Renal cortical epithelial cell (primary cell): ENCODE results near the gene FGF14. TPM values are rescaled to one million over a fixed set of nuclear protein-coding genes. Genes with fewer than 3 reads are reported as not detected.

ENCODE experiments used
- DNase-seq: peaks from one replicate; pipeline ENCODE4 v3.0.0-alpha.2; 2011; ENCODE audit warnings: low read depth
- total RNA-seq: library from RNA; depleted of rRNA; stranded (reverse); fragments of >200 nt; gene quantifications from 2 replicates; pipeline ENCODE4 v1.2.3, GENCODE V29; 2014

The FGF14 gene
- total RNA-seq, 1 donor from 2014 or later, result 0.70 TPM

- DNase-seq, result no peak
These were observed 673.8 kb downstream of the FGF14 start for GRCh38 chr13:101728021-101728420.

- DNase-seq, result peak; percentile 83
These were observed 674.7 kb downstream of the FGF14 start for GRCh38 chr13:101727118-101727517.

GRCh38 chr13:101726681-101727080 is 675.2 kb downstream of the FGF14 start:
- no peak for DNase-seq

DNA sequence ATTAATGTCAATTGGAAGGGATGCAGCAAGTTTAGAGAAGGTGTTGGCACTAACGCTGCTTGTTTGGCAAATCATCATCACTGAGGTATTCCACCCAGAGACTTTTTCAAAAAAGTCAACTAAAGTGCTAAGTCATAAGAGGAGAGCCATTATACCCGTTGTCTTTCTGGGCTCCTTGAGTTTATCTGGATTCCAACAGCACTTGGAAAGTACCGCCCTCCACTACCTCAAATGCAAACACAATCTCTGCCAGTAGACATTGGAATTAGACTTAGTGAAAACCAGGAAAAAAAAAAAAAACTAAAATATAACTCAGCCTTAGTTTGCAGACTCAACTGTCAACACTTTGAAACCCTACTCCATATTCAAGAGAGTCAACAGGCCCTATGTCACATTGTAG is 683.4 kb downstream of the FGF14 start:
- DNase-seq, result no peak

- no peak for DNase-seq
These were observed 684.5 kb downstream of the FGF14 start for GRCh38 chr13:101717353-101717752.

- no peak for DNase-seq
These were observed 687.7 kb downstream of the FGF14 start for GRCh38 chr13:101714195-101714594.

- no peak for DNase-seq
These were observed 689.9 kb downstream of the FGF14 start for GRCh38 chr13:101712026-101712348.

DNA sequence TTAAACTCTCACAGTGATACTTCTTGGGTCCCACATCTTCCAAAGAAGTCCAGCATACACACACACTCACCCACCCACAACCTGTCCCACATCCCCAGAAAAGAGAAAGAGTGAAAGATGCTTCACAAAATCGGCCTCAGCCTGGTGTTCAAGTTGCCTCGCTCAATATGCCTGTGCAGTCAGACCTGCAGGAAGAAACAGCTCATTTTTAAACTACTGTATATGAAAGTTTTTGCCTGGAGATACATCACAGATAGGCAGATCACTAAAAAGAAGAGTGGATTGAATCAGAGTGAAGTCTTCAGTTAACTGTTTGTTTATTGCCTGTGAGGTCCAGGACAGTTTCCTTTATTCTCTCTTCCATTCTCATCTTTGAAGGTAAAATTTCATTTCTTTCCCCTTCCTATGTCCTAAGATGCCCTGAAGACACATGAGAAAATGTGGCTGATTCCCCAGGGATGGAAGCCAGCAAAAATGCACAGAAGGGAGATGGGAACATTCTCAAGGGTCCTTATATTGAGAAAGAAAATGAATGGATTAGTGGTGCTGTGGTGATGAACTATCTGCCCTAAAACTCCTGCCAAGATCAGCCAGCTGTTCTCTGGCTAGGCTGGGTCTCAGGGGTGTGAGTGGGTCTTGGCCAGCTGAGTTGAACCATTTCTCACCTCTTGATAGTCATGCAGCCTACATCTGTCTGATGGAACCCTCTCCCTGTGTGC is 690.4 kb downstream of the FGF14 start:
- DNase-seq, result no peak

DNA sequence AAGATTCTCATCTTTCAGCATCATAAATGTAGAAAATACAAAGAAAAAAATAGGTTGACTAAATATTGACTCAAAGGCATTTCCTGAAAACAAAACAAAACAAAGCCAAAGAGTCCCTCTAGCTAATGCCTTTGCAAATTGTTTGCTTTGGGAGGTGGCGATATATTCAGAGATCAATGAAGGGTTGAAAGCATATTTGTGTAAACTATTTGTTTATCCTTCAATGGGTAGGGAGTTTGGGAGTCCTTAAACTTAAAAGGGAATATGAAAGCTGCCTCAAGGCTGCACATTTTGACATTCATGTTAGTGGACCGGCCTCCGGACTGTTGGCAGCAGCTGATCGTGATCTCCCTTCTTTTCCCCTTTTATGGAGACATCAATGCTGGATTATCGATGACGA is 691.9 kb downstream of the FGF14 start:
- DNase-seq, result no peak

DNA sequence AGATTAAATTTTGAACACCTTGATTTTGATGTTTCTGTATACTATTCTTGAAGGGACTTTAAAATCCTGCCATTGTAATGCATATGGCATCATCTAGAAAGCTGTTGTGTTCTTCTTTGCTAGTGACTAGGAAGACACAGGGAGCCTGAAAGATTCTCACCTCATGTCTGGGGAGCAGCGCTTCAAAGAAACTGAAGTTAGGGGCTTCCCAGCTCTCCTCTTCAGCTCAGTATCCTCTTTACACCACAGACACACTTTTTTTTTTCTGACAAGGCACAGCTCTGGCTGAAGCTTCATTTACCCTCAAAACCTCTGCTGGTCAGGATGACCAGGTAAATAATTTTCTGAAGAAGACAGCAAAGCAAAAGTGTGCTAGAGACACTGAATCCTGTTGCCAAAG is 693.7 kb downstream of the FGF14 start:
- DNase-seq, result no peak

DNA sequence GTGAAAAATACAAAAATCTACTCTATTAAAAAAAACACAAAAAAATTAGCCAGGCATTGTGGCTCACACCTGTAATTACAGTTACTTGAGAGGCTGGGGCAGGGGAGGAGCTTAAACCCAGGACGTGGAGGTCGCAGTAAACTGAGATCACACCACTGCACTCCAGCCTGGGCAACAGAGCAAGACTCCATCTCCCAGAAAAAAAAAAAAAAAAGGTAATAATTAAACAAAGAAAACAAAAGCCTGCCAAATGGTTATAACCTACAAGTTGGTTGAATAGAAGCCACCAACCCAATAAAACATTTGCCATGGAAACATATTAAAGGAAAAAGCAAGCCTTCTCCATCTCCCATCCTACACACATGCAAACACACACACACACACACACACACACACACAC is 694.2 kb downstream of the FGF14 start:
- DNase-seq, result peak; percentile 79

DNA sequence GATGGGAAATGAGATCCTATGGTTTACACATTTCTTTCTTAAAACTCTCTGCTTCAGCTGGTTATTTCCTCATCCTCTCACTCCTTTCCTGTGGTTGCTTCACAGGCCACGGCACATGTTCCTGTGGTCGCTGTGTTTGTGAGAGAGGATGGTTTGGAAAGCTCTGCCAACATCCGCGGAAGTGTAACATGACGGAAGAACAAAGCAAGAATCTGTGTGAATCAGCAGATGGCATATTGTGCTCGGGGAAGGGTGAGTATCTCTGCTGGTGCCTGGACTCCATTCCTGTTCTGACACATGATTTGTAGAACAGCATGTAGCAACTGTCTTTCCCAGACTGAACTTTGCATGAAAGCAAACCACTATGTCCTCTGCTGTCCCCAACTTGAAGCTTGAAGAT is 695.2 kb downstream of the FGF14 start:
- DNase-seq, result peak; percentile 98

GRCh38 chr13:101703838-101704237 is 698.0 kb downstream of the FGF14 start:
- DNase-seq, result no peak

DNA sequence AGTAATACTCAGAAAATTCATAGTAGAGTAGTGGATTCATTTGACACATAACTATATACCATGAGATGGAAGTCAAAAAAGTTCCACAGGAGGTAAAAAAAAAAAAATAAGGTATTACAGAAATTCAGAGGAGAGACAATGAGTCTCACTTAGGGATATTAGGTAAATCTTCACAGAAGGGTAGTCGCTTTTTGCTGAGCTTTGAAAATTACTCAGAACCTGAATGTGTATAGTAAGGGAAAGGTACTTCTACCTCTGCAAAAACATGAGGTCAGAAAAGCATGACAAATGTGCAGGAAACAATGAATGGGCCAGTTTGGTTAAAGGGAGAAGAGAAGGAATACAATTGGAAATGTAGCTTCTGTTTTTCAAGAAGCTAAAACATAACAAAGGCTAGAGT is 698.8 kb downstream of the FGF14 start:
- no peak for DNase-seq

DNA sequence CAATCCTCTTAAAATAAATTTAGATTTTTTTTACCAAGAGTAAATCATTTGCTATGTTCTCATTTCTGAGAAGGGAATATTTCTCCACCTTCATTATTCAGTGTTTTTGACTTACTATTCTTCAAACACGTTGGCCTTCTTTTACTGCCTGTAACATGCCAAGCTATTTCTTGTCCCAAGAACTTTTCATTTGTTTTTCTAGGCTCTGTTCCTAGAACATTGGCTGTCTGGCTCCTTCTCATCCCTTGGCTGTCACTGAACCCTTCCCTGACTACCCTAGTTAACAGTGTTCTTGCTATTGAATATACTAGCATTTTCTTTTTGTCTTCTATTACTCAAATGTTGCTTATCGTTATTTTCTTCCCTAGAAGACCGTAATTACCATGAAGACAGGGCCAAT is 701.2 kb downstream of the FGF14 start:
- DNase-seq, result peak; percentile 68

- DNase-seq, result no peak
These were observed 703.4 kb downstream of the FGF14 start for GRCh38 chr13:101698400-101698799.

DNA sequence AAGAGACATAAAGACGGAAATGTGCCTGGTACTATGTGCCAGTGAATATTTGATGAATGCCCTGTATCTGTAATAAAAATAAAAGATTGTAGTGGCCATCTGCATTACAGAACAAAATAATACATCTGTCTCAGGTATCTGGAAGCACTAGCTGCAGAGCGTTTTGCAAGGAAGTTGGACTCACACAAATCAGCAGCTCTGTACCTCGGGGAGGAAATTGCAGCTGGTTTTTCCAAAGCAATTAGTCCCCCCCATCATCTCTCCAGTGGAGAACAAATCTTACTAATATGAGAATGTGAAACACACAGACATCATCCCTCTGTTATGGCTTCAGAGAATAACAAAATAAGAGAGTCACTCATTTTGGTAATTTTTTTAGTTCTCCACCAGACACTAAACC is 704.1 kb downstream of the FGF14 start:
- no peak for DNase-seq

GRCh38 chr13:101695870-101696516 is 705.9 kb downstream of the FGF14 start:
- DNase-seq, result no peak

GRCh38 chr13:101691341-101691860 is 710.4 kb downstream of the FGF14 start:
- DNase-seq, result no peak

DNA sequence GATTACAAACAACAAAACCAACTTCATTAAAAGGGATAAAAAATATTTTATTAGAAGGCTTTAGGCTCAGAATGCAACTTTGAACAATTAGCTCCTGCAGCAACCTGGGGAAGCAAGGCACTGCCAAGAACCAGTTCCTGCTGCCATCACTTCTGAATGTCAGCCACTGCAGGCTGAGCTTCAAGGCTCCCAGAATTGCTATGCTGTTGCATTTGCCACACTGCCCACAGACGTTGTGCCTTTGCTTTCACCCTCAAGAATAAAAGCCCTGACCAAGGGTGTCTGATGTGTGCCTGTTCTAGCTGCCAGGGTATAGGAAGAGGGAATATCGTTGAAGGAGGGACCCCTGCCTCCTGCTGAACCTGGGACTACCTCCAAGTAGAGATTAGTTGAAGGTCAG is 711.0 kb downstream of the FGF14 start:
- no peak for DNase-seq

DNA sequence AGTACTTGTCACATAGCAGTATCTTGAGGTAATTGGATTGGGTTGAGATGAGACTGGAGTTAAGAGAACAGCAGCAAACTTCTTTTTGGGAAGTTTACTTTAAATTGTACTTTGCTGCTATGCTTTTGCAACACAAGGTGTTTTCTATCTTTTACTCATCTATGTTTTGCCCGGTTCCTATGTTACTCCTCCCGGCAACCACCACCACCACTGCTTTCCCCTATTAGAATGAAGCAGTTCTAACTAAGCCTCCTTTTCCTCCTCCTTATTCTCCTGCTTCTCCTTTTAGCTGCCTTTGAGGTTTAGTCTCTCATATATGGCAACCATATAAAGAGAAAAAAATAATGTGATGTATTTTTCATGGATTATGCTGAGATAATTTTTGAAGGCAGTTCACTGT is 715.8 kb downstream of the FGF14 start:
- DNase-seq, result no peak

- DNase-seq, result peak; percentile 74
These were observed 720.0 kb downstream of the FGF14 start for GRCh38 chr13:101681834-101682233.

DNA sequence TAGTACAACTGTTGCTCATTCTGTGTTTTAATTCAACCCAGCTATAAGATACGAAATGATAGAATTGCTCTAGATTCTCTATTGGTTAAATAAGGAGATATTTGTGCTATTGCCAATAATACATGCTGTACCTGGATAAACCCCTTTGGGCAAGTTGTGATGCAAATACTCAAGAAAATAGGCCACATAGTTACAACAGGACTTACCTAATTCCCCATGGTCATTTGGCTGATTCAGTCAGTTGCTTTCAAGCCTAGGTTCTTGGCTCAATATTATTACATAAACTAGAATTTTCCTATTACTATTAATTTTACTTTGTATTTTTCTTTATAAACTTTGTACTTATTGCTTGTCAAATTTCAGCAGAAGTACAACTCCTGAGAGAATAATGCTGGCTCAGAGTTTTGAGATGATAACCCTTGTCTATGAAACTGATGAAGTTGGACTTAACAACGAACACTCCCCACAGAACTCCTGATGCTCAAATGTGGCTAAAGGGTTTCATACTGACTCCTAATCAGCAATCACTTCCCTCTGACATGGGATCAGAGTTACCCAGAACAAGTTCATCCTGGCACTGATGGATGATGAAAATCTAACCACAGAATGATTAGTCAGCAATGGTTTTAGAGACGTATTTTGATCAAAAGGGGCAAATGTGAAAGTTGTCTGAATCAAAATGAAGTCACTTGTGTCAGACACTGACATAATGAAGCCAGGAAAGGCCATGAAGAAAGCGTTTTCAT is 728.3 kb downstream of the FGF14 start:
- DNase-seq, result peak; percentile 55
